Measurements from ENCODE around the gene LRRC8B.

The LRRC8B gene

GRCh38 chr1:89530444-89531089 lies 5.9 kb downstream of the LRRC8B start:
- no peak for DNase-seq (ENCODE audit: low read depth, low spot score)
- TF ChIP-seq CTCF (IDR thresholded peaks at IDR 0.05; ENCODE audit: low read depth, low read length): no peak
- H3K4me3 ChIP-seq (ENCODE audit: low read depth, low read length): no peak overlapping the region
- in situ Hi-C loops (cut with HindIII; ENCODE audit: low sequenced_read_pairs): no loop called here

- no peak overlapping the region for H3K4me3 ChIP-seq (ENCODE audit: low read depth, low read length)
- no peak for TF ChIP-seq CTCF (IDR thresholded peaks at IDR 0.05; ENCODE audit: low read depth, low read length)
- DNase-seq (ENCODE audit: low read depth, low spot score): no peak
- in situ Hi-C loops (cut with HindIII; ENCODE audit: low sequenced_read_pairs): no loop called here
Observed at GRCh38 chr1:89531480-89532139, 7.0 kb downstream of the LRRC8B start.

DNA sequence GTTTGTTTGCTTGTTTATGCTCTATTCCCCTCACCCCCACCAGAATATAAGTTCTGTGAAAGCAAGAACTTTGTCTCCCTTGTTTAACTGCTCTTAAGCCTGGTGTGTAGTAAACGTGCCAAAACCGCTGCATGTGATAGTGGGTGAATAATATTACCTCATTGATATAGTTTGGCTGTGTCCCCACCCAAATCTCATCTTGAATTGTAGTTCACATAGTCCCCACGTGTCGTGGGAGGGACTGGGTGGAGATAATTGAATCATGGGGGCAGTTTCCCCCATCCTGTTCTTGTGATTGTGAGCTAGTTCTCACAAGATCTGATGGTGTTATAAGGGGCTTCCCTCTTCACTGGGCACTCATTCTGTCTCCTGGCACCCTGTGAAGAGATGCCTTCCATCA lies 7.6 kb downstream of the LRRC8B start:
- no peak overlapping the region for H3K4me3 ChIP-seq (ENCODE audit: low read depth, low read length)
- TF ChIP-seq CTCF (IDR thresholded peaks at IDR 0.05; ENCODE audit: low read depth, low read length): no peak
- DNase-seq (ENCODE audit: low read depth, low spot score): no peak
- in situ Hi-C loops (cut with HindIII; ENCODE audit: low sequenced_read_pairs): no loop called here

GRCh38 chr1:89532866-89533265 lies 8.2 kb downstream of the LRRC8B start:
- no peak for TF ChIP-seq CTCF (IDR thresholded peaks at IDR 0.05; ENCODE audit: low read depth, low read length)
- no peak for DNase-seq (ENCODE audit: low read depth, low spot score)
- in situ Hi-C loops (cut with HindIII; ENCODE audit: low sequenced_read_pairs): no loop called here
- H3K4me3 ChIP-seq (ENCODE audit: low read depth, low read length): no peak overlapping the region

DNA sequence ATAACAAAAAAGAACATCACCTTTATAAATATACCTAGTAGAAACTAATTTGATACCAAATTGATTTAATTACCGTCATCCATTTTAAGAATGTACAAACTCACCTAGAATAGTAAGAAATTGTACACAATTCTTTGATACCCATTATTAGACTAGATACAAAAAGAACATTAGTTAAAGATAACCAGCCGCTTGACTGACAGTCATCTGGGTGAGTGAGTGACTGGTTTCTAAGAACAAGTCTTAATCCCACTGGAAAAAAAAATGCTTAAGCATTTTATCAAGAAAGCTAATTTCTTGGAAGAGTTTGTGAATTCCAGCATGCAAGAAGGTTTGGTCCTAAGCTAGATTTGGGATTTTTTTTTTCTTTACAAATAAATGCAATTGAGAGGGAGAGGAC lies 10.9 kb downstream of the LRRC8B start:
- no peak for TF ChIP-seq CTCF (IDR thresholded peaks at IDR 0.05; ENCODE audit: low read depth, low read length)
- in situ Hi-C loops (cut with HindIII; ENCODE audit: low sequenced_read_pairs): no loop called here
- no peak for DNase-seq (ENCODE audit: low read depth, low spot score)
- H3K4me3 ChIP-seq (ENCODE audit: low read depth, low read length): no peak overlapping the region

GRCh38 chr1:89536555-89537341 lies 12.1 kb downstream of the LRRC8B start:
- DNase-seq (ENCODE audit: low read depth, low spot score): no peak
- no peak overlapping the region for H3K4me3 ChIP-seq (ENCODE audit: low read depth, low read length)
- in situ Hi-C loops (cut with HindIII; ENCODE audit: low sequenced_read_pairs): no loop called here
- no peak for TF ChIP-seq CTCF (IDR thresholded peaks at IDR 0.05; ENCODE audit: low read depth, low read length)

Data from astrocyte of the spinal cord (primary cell).